HCT116 (cell line): ENCODE data around the gene ASNSD1. TPM values are rescaled to one million over a fixed set of nuclear protein-coding genes. Genes with fewer than 3 reads are reported as not detected.

Experiments used
- ATAC-seq: fragments of 200-7000 bp; cut with Tn5 transposase; 2 replicates; pipeline ENCODE4 v1.9.1; 2020; ENCODE audit warnings: mild to moderate bottlenecking, moderate library complexity
- BruUV-seq: library from RNA; stranded (reverse); fragments of 400-500 nt; replicated peaks from 2 replicates; lab custom pipeline; 2021; lab: Mats Ljungman, UMichigan
- CTCF ChIA-PET: fragments of 300-600 bp; sonication (Branson Sonifier 250); formaldehyde crosslinking; loops from one replicate; lab custom pipeline; 2021; ENCODE audit warnings: antibody characterized with exemption; lab: Charles Lee
- POLR2A ChIA-PET: fragments of 300-600, 350-600 bp; sonication (Branson Sonifier 250); formaldehyde crosslinking; loops from one replicate; lab custom pipeline; 2021; ENCODE audit warnings: antibody characterized with exemption; lab: Charles Lee
- RAD21 ChIA-PET, 2 experiments: fragments of 300-600 bp; sonication (Branson Sonifier 250); formaldehyde crosslinking; loops; one replicate each; lab custom pipeline; 2023; ENCODE audit warnings: low total read pairs in 2 of 2; ENCODE audit not compliant: uncharacterized antibody in 2 of 2, unreplicated experiment in 2 of 2, low non-redundant PET in 1 of 2; lab: Charles Lee
- DNase-seq: peaks from one replicate; pipeline ENCODE4 v3.0.0-alpha.2; 2010; ENCODE audit warnings: low read depth, low spot score
- H2AFZ ChIP-seq: fragments of 200-600 bp; shearing (Covaris generic), sonication (generic); 2 replicates; pipeline ENCODE4 v1.6.1; 2017; ENCODE audit warnings: low read depth, mixed run types, mixed read lengths, antibody characterized with exemption, low read length; ENCODE audit not compliant: poor library complexity, severe bottlenecking
- H3K27ac ChIP-seq: 2 replicates; pipeline ENCODE4 v1.5.1; 2012; ENCODE audit warnings: low read depth, low read length
- H3K27me3 ChIP-seq: fragments of 200-600 bp; sonication (generic); 2 replicates; pipeline ENCODE4 v1.6.1; 2016; ENCODE audit warnings: mixed run types, low read length, mixed read lengths; ENCODE audit not compliant: insufficient read depth
- H3K36me3 ChIP-seq, 2 experiments: fragments of 200-500 bp in 1 of 2; fragments of 200-600 bp in 1 of 2; sonication (Bioruptor generic) in 1 of 2; sonication (generic) in 1 of 2; 2 replicates each; pipeline versions ENCODE4 v1.5.1 to v1.6.1; 2014 to 2016; ENCODE audit warnings: low read length in 2 of 2, inconsistent platforms in 1 of 2, mixed read lengths in 1 of 2, mixed run types in 1 of 2; ENCODE audit not compliant: insufficient read depth in 2 of 2, control insufficient read depth in 1 of 2
- H3K4me1 ChIP-seq, 2 experiments: fragments of 200-600 bp in 1 of 2; sonication (generic) in 1 of 2; 2 replicates each; pipeline versions ENCODE4 v1.5.1 to v1.6.1; 2012 to 2017; ENCODE audit warnings: low read length in 2 of 2, inconsistent platforms in 1 of 2, mild to moderate bottlenecking in 1 of 2, mixed read lengths in 1 of 2, mixed run types in 1 of 2, moderate library complexity in 1 of 2; ENCODE audit not compliant: insufficient read depth in 2 of 2, control insufficient read depth in 1 of 2
- H3K4me2 ChIP-seq: fragments of 200-600 bp; sonication (generic); 2 replicates; pipeline ENCODE4 v1.6.1; 2017; ENCODE audit warnings: mixed run types, low read length, mixed read lengths
- H3K4me3 ChIP-seq, 2 experiments: fragments of 200-600 bp in 1 of 2; sonication (generic) in 1 of 2; replicated peaks in 1 of 2; 2 replicates each; pipeline ENCODE4 v1.5.1; 2011 to 2016; ENCODE audit warnings: low read length in 2 of 2, control low read depth in 1 of 2, low read depth in 1 of 2, mild to moderate bottlenecking in 1 of 2, mixed read lengths in 1 of 2, mixed run types in 1 of 2
- H3K79me2 ChIP-seq: fragments of 200-600 bp; sonication (generic); 2 replicates; pipeline ENCODE4 v1.6.1; 2017; ENCODE audit warnings: mild to moderate bottlenecking, mixed run types, low read length, moderate library complexity, mixed read lengths; ENCODE audit not compliant: insufficient read depth
- H3K9ac ChIP-seq: fragments of 200-600 bp; sonication (generic); 2 replicates; pipeline ENCODE4 v1.6.1; 2016; ENCODE audit warnings: low read length, mixed read lengths
- H3K9me2 ChIP-seq: fragments of 200-600 bp; sonication (generic), shearing (Covaris generic); 2 replicates; pipeline ENCODE4 v1.6.1; 2017; ENCODE audit warnings: mixed run types, mild to moderate bottlenecking, moderate library complexity; ENCODE audit not compliant: insufficient read depth
- H3K9me3 ChIP-seq, 2 experiments: fragments of 200-500 bp in 1 of 2; fragments of 200-600 bp in 1 of 2; sonication (Bioruptor generic) in 1 of 2; sonication (generic) in 1 of 2; 2 replicates each; pipeline ENCODE4 v1.6.1; 2014 to 2017; ENCODE audit warnings: low read length in 2 of 2, mixed read lengths in 2 of 2, inconsistent platforms in 1 of 2, low read depth in 1 of 2, mild to moderate bottlenecking in 1 of 2, mixed run types in 1 of 2, moderate library complexity in 1 of 2; ENCODE audit not compliant: control insufficient read depth in 1 of 2, insufficient read depth in 1 of 2
- H4K20me1 ChIP-seq: fragments of 200-600 bp; sonication (generic), shearing (Covaris generic); 2 replicates; pipeline ENCODE4 v1.6.1; 2017; ENCODE audit warnings: mixed run types, mild to moderate bottlenecking, moderate library complexity; ENCODE audit not compliant: insufficient read depth
- CBX3 ChIP-seq: IDR thresholded peaks from 2 replicates; pipeline ENCODE4 v1.6.1; 2012; ENCODE audit warnings: low read depth
- CEBPB ChIP-seq: IDR thresholded peaks from 2 replicates; pipeline ENCODE4 v1.6.1; 2012; ENCODE audit warnings: low read depth
- ELF1 ChIP-seq: IDR thresholded peaks from 2 replicates; pipeline ENCODE4 v1.6.1; 2012; ENCODE audit warnings: low read depth, borderline replicate concordance
- EZH2 ChIP-seq: fragments of 200-600 bp; sonication (generic); IDR thresholded peaks from 2 replicates; pipeline ENCODE4 v1.6.1; 2017; ENCODE audit warnings: antibody characterized with exemption, mixed run types
- EZH2phosphoT487 ChIP-seq: fragments of 200-600 bp; IDR thresholded peaks from 2 replicates; pipeline ENCODE4 v1.6.1; 2018; ENCODE audit warnings: antibody characterized with exemption, borderline replicate concordance
- FOSL1 ChIP-seq: IDR thresholded peaks from 2 replicates; pipeline ENCODE4 v1.6.1; 2012; ENCODE audit warnings: low read depth
- JUND ChIP-seq: IDR thresholded peaks from 2 replicates; pipeline ENCODE4 v1.6.1; 2012
- POLR2A ChIP-seq: IDR thresholded peaks from 2 replicates; pipeline ENCODE4 v1.7.0; 2011; ENCODE audit warnings: borderline replicate concordance; ENCODE audit not compliant: insufficient read depth, insufficient read length; ENCODE audit errors: extremely low read depth
- POLR2AphosphoS5 ChIP-seq: IDR thresholded peaks from 2 replicates; pipeline ENCODE4 v1.6.1; 2011; ENCODE audit warnings: mild to moderate bottlenecking, low read depth, low read length, moderate library complexity
- RAD21 ChIP-seq: IDR thresholded peaks from 2 replicates; pipeline ENCODE4 v1.6.1; 2012; ENCODE audit warnings: low read depth, mild to moderate bottlenecking
- SP1 ChIP-seq: IDR thresholded peaks from 2 replicates; pipeline ENCODE4 v1.6.1; 2012; ENCODE audit warnings: low read depth
- TCF7L2 ChIP-seq: IDR thresholded peaks from 2 replicates; pipeline ENCODE4 v1.7.0; 2011; ENCODE audit warnings: borderline replicate concordance, inconsistent platforms; ENCODE audit not compliant: insufficient read depth, insufficient read length; ENCODE audit errors: extremely low read depth
- YY1 ChIP-seq: IDR thresholded peaks from 2 replicates; pipeline ENCODE4 v1.6.1; 2011; ENCODE audit warnings: low read length, low read depth, moderate library complexity, mild to moderate bottlenecking; ENCODE audit not compliant: insufficient replicate concordance; ENCODE audit errors: extremely low read depth
- ZFX ChIP-seq: fragments of 450-650 bp; IDR thresholded peaks from 2 replicates; pipeline ENCODE4 v1.6.1; 2017
- ZNF274 ChIP-seq: fragments of 200-500 bp; sonication (Bioruptor generic); IDR thresholded peaks from 2 replicates; pipeline ENCODE4 v1.6.1; 2014; ENCODE audit warnings: mild to moderate bottlenecking, low read depth, low read length, inconsistent platforms
- intact Hi-C: fragments of 100-400 bp; cut with micrococcal nuclease; formaldehyde crosslinking; loops from 2 replicates; pipeline ENCODE4 v1.10.0; 2022
- total RNA-seq: library from RNA; stranded (reverse); gene quantifications from one replicate; pipeline ENCODE4 v1.2.1, GENCODE V29; 2021; ENCODE audit not compliant: unreplicated experiment
- TF ChIP-seq, protein P1 (sequence below): IDR thresholded peaks from 2 replicates; pipeline ENCODE4 v1.6.1; 2012
- TF ChIP-seq, protein P2 (sequence below), 3 experiments: fragments of 200-600 bp in 1 of 3; sonication (generic) in 1 of 3; IDR thresholded peaks in 2 of 3; conservative IDR thresholded peaks in 1 of 3; 2 replicates each; pipeline ENCODE4 v1.5.1; 2012 to 2017; ENCODE audit warnings: low read depth in 2 of 3, low read length in 2 of 3, antibody characterized with exemption in 1 of 3, borderline replicate concordance in 1 of 3, control low read depth in 1 of 3, mild to moderate bottlenecking in 1 of 3, mixed read lengths in 1 of 3, mixed run types in 1 of 3, moderate library complexity in 1 of 3; ENCODE audit not compliant: insufficient read depth in 1 of 3
- TF ChIP-seq, protein P3 (sequence below): IDR thresholded peaks from 2 replicates; pipeline ENCODE4 v1.6.1; 2012
- TF ChIP-seq, protein P4 (sequence below): IDR thresholded peaks from 2 replicates; pipeline ENCODE4 v1.6.1; 2012; ENCODE audit warnings: low read depth

Gene ASNSD1
- total RNA-seq, 1 experiment from 2014 or later = 33.6 TPM

DNA sequence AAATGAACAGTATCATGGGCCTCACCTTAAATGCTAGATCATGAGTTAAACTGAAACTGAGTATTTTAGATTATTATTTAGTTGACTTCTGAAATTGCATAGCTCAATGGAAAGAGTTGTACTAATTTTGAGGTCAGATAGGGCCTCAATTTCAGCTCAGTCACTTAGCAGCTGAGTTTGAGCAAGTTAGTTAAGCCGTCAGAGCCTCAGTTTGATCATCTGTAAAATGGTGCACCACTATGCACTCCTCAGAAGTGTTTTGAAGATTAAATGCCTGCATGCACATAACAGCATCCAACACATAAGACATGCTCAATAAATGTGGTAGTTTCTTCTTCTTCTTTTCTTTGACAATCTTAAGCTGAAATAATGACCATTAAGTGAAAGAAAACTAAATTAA is 38.2 kb upstream of the ASNSD1 start:
- POLR2A ChIA-PET = no interaction called here
- TF ChIP-seq ZFX (no peak), CEBPB (no peak), SP1 (no peak), FOSL1 (no peak), EZH2 (no peak), POLR2AphosphoS5 (no peak), RAD21 (no peak), CBX3 (no peak), YY1 (no peak), EZH2phosphoT487 (no peak), TCF7L2 (no peak), POLR2A (no peak), ZNF274 (no peak), JUND (no peak), ELF1 (no peak)
- TF ChIP-seq, protein P1, sequence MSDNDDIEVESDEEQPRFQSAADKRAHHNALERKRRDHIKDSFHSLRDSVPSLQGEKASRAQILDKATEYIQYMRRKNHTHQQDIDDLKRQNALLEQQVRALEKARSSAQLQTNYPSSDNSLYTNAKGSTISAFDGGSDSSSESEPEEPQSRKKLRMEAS = no peak
- TF ChIP-seq, protein P2, sequence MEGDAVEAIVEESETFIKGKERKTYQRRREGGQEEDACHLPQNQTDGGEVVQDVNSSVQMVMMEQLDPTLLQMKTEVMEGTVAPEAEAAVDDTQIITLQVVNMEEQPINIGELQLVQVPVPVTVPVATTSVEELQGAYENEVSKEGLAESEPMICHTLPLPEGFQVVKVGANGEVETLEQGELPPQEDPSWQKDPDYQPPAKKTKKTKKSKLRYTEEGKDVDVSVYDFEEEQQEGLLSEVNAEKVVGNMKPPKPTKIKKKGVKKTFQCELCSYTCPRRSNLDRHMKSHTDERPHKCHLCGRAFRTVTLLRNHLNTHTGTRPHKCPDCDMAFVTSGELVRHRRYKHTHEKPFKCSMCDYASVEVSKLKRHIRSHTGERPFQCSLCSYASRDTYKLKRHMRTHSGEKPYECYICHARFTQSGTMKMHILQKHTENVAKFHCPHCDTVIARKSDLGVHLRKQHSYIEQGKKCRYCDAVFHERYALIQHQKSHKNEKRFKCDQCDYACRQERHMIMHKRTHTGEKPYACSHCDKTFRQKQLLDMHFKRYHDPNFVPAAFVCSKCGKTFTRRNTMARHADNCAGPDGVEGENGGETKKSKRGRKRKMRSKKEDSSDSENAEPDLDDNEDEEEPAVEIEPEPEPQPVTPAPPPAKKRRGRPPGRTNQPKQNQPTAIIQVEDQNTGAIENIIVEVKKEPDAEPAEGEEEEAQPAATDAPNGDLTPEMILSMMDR (IDR thresholded peaks at IDR 0.05 in 2 of 3, conservative IDR thresholded peaks at IDR 0.05 in 1 of 3; ENCODE audit: borderline replicate concordance in 1 of 3, insufficient read depth in 1 of 3, low read depth in 2 of 3, low read length in 2 of 3) = no peak
- TF ChIP-seq, protein P3, sequence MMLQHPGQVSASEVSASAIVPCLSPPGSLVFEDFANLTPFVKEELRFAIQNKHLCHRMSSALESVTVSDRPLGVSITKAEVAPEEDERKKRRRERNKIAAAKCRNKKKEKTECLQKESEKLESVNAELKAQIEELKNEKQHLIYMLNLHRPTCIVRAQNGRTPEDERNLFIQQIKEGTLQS = no peak
- TF ChIP-seq, protein P4, sequence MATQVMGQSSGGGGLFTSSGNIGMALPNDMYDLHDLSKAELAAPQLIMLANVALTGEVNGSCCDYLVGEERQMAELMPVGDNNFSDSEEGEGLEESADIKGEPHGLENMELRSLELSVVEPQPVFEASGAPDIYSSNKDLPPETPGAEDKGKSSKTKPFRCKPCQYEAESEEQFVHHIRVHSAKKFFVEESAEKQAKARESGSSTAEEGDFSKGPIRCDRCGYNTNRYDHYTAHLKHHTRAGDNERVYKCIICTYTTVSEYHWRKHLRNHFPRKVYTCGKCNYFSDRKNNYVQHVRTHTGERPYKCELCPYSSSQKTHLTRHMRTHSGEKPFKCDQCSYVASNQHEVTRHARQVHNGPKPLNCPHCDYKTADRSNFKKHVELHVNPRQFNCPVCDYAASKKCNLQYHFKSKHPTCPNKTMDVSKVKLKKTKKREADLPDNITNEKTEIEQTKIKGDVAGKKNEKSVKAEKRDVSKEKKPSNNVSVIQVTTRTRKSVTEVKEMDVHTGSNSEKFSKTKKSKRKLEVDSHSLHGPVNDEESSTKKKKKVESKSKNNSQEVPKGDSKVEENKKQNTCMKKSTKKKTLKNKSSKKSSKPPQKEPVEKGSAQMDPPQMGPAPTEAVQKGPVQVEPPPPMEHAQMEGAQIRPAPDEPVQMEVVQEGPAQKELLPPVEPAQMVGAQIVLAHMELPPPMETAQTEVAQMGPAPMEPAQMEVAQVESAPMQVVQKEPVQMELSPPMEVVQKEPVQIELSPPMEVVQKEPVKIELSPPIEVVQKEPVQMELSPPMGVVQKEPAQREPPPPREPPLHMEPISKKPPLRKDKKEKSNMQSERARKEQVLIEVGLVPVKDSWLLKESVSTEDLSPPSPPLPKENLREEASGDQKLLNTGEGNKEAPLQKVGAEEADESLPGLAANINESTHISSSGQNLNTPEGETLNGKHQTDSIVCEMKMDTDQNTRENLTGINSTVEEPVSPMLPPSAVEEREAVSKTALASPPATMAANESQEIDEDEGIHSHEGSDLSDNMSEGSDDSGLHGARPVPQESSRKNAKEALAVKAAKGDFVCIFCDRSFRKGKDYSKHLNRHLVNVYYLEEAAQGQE = no peak
- no peaks in the 10 kb centered on the region for H3K36me3 ChIP-seq
- no peaks in the 10 kb centered on the region for H3K79me2 ChIP-seq
- ATAC-seq (no peak), DNase-seq (no peak)
- H3K4me2 ChIP-seq = no peak overlapping the region
- H2AFZ ChIP-seq = no peak overlapping the region
- no peaks in the 10 kb centered on the region for H3K9me2 ChIP-seq
- no TSS peak for BruUV-seq
- no peak overlapping the region for H3K9ac ChIP-seq
- no peaks in the 10 kb centered on the region for H3K9me3 ChIP-seq
- H4K20me1 ChIP-seq = no peaks in the 10 kb centered on the region
- CTCF ChIA-PET = no interaction called here
- intact Hi-C loops = no loop called here
- no peak overlapping the region for H3K27ac ChIP-seq
- RAD21 ChIA-PET = no interaction called here
- no peaks in the 10 kb centered on the region for H3K27me3 ChIP-seq
- no peak overlapping the region for H3K4me3 ChIP-seq
- peaks cover 6 to 13% of the 10 kb centered on the region in 2 experiments; a peak in 3 of 4 replicates for H3K4me1 ChIP-seq
